Measurements from ENCODE around the gene MMP23B.
"Not testable (repeated sequence)": the region's sequence is repeated elsewhere in the genome, so short reads cannot be mapped to it uniquely, and the experiment has no call there.

DNA sequence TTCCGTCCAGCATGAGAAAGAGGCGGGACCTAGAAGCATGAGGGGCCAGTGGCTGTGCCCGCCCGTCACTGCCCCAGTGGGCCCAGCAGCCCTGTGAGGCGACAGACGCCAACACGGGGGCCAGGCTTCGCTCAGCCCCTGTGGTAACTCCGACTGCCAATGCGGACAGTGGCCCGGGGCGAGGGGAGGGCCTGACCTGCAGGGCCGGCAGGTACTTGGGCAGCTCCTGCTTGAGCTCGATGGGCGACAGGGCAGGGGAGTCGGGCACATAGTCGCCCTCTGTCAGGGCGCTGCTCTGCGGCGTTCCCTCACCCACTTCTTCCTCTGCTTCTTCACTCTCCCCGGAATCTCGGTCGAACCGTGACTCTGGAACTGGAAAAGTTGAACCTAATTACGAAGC lies 8.1 kb downstream of the MMP23B start:
- TF ChIP-seq, protein P1, sequence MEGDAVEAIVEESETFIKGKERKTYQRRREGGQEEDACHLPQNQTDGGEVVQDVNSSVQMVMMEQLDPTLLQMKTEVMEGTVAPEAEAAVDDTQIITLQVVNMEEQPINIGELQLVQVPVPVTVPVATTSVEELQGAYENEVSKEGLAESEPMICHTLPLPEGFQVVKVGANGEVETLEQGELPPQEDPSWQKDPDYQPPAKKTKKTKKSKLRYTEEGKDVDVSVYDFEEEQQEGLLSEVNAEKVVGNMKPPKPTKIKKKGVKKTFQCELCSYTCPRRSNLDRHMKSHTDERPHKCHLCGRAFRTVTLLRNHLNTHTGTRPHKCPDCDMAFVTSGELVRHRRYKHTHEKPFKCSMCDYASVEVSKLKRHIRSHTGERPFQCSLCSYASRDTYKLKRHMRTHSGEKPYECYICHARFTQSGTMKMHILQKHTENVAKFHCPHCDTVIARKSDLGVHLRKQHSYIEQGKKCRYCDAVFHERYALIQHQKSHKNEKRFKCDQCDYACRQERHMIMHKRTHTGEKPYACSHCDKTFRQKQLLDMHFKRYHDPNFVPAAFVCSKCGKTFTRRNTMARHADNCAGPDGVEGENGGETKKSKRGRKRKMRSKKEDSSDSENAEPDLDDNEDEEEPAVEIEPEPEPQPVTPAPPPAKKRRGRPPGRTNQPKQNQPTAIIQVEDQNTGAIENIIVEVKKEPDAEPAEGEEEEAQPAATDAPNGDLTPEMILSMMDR (IDR thresholded peaks at IDR 0.05): not testable (repeated sequence)
- TF ChIP-seq POLR2A (IDR thresholded peaks at IDR 0.05): not testable (repeated sequence)

Measured in tibial nerve (tissue), 3 donors.